HG03060 (cell line): Measurements from ENCODE around the gene BLNK.

Experiments
- ATAC-seq: cut with Tn5 transposase; IDR thresholded peaks from one replicate; pipeline ENCODE4 v1.9.1; 2021; ENCODE audit warnings: low read depth, moderate number of reproducible peaks; ENCODE audit not compliant: unreplicated experiment

The BLNK gene

DNA sequence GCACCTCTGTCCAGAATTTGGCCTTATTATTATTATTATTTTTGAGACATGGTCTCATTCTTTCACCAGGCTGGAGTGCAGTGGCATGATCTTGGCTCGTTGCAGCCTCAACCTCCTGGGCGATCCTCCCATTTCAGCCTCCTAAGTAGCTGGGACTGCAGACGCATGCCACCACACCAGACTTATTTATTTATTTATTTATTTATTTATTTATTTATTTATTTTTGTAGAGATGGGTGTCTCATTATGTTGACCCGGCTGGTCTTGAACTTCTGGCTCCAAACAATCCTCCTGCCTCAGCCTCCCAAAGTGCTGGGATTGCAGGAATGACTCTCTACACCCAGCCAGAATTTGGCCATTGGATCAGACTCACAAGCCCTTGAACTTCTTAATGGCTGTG, 6.4 kb downstream of the BLNK start:
- ATAC-seq = no peak

- no peak for ATAC-seq
Observed at GRCh38 chr10:96263669-96264068, 7.7 kb downstream of the BLNK start.

GRCh38 chr10:96263176-96263575, 8.2 kb downstream of the BLNK start:
- ATAC-seq = no peak

DNA sequence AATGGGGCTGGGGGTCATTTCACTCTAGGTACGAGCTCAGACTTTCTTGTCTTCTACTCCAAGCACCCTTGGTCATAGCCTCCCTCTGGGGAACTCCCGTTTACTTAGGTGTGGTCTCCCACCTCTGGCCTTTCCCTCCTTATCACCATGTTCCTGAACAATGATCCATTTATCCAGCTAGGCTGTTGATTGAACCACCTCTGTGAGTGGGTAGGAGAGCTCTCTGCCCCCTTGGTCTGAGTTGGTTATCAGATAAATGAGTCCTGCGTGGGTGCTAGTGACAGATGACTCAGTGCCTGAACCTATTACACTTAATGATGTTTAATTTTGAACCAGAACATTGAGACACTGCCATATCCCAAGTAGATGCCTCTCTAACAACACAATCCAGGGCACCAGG, 9.4 kb downstream of the BLNK start:
- ATAC-seq = no peak

GRCh38 chr10:96261132-96261531, 10.2 kb downstream of the BLNK start:
- no peak for ATAC-seq

DNA sequence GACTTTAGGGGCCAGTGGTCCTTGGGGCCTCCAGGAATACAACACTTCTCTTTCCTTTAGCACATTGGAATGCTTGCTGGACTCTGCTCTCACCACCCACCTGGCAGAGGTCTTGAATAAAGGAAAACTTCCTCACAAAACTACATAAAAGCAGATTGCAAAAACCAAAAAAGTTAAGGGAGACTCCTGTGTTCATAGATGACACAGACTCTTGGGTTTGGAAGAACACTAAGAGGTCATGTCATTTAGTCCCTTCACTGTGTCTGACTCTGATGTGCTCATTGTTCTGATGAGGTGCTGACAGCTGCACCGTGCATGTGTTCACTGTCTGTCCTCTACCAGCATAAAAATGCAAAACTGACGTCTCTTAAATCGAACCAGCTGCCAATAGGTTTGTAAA, 11.4 kb downstream of the BLNK start:
- no peak for ATAC-seq

GRCh38 chr10:96259150-96259549, 12.2 kb downstream of the BLNK start:
- ATAC-seq = no peak

DNA sequence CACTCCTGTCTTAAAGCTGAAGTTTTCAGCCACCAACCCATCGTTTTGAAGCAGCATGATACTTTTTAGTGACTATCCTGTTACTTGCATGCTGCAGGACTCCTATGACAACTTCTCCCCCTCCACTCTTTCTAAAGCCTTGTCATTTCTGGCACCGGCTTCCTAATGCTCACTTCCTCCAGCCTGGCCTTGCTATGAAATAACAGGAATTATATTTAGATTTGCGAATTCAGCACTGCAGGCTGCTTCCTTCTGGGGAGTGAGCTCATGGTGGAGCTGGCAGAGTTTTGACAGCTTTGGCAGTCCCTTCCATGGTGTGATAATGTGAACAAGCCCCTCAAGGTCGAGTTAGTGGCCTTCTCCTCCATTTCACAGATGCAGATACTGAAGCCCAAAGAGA, 13.4 kb downstream of the BLNK start:
- no peak for ATAC-seq

DNA sequence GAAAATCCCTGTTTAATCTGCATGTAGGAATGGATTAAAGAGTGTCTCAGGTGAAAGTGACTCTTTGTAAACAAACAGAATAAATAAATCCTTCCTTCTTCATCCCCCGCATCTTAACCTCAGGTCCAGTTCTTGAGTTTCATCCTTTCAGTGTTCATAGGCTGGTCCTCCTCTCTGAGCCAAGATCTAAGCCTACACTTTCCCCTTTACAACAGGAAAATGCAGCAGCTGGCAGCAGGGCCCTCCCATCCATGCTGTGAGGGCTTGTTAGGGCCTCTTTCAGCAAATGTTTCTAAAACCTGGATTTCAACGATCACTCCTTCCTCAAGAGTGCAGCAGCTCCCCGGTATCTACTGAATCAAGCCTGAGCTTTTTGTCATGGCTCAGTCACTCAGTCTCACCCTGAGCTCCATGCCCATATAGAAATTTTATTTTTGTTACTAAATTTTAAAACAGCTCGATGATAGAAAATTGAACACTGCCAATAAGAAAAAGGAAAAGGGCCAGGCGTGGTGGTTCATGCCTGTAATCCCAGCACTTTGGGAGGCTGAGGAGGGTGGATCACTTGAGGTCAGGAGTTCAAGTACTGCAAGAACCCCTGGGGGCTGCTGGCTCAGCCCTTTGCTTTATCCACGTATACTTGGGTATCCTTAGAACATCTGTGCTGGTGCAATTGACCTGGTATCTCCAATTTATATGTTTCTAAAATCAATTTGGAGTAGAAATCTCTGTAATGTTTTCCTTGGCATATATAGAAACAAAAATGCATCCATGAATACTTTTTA, 15.6 kb downstream of the BLNK start:
- ATAC-seq = no peak

DNA sequence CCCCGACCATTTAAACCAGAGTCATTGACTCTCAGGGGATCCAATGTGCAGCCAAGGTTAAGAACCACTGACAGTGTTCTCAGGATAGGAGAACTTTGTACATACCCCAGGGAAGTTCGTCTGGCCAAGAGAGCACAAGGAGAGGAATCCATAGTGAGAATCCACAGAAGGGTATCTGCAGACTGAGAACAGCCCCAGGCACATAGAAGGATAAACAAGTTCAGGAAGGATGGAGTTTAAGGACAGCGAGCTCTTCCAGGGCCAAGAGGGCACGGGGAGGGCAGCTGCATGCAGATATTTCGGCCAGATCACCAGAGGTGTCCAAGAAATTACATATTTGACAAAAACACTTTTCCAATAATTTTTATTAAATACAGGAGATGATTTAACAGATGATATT, 16.4 kb downstream of the BLNK start:
- no peak for ATAC-seq

DNA sequence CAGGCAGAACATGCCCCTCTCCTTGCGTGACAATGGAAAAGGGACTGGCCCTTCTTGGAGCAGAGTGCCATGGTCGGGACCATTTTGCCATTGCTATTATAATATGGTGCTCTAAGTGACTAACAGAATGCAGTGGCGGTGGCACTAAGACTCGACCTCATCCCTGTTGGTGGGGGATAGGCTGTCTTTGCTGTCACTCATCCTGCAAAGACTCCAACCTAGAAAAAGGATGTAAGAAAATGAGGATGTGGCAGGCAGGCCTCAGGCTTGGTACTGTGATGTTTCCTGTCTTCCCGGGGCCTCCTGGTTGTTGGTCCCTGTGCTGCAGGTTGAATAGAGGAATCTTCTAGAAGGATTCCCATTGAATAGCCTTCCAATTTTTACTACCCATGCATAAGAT, 18.6 kb downstream of the BLNK start:
- no peak for ATAC-seq

DNA sequence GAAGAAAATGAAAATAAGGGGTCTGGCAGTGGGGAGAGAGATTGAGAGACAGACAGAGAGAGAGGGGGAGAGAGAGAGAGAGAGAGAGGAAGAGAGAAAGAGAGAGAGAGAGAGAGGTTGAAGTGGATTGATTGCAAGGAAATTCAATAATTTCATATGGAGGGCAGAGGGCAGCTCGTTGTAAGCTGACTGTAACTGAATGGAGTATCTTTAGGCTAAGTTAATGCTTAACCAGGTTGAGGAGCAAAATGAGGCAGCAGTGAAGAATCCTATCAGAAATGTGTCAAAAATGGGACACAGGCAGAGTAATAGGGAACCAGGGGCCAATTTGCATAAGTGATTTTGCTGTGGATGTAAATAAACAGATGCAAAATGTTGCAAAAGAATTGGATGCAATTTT, 21.0 kb downstream of the BLNK start:
- ATAC-seq = no peak

GRCh38 chr10:96249264-96249663, 22.1 kb downstream of the BLNK start:
- ATAC-seq = no peak

GRCh38 chr10:96244354-96244753, 27.0 kb downstream of the BLNK start:
- peak; percentile 93 for ATAC-seq

DNA sequence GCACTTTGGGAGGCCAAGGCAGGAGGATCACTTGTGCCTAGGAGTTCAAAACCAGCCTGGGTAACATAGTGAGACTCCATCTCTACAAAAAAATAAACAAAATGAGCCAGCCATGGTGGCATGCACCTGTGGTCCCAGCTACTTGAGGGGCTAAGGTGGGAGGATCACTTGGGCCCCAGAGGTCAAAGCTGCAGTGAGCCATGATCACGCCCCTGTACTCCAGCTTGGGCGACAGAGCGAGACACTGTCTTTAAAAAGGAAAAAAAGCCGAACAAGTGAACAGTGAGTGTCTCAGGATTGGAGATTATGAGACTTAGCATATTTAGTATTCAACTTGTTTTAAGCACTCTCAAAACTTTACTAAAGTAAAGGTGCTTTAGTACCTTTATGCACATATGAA, 28.1 kb downstream of the BLNK start:
- ATAC-seq = no peak

DNA sequence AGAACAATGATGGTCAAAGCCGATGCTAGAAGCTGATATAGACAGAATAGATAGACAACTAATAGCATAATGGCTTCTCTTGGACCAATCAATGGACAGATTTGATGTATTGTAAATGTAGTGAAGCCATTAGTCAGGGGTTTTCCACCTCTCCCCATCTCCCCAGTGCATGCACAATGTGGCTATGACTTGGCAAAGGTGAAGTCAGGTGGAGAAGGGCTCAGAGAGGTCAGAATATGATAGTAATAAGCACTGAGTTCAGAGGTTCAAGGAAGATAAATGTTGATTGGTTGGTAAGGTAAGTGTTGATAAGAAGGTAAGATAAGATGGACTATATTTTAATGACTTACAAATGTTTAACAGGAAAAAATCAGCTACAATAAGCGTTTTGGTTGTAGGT, 28.5 kb downstream of the BLNK start:
- no peak for ATAC-seq

GRCh38 chr10:96238646-96239623, 32.4 kb downstream of the BLNK start:
- ATAC-seq = no peak

- no peak for ATAC-seq
Observed at GRCh38 chr10:96236876-96237275, 34.5 kb downstream of the BLNK start.

DNA sequence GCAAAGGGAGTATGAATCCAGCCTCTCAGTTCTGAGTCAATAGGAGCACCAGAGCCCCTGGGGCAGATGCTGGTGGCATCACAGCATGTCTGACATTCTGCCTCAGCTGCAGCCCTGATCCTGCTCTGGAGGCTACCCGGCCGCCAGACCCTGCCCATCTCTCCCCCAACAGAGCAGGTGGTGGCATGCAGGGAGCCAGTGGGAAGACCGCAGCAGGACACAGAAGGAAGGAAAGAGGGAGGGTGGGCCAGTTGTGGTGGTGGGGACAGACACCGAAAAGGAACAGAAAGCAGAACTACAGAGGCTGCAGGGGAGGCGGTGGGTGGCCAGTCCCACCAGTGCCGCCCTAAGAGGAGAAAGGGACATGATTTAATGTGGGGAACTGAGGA, 35.3 kb downstream of the BLNK start:
- no peak for ATAC-seq

GRCh38 chr10:96235326-96236089, 35.9 kb downstream of the BLNK start:
- ATAC-seq = no peak

- ATAC-seq = no peak
Observed at GRCh38 chr10:96233959-96234358, 37.4 kb downstream of the BLNK start.
